HG03097 (cell line): ENCODE data around the gene MAP3K15.

ENCODE experiments used
- ATAC-seq: cut with Tn5 transposase; IDR thresholded peaks from one replicate; pipeline ENCODE4 v1.9.1; 2021; ENCODE audit not compliant: unreplicated experiment, low FRiP score

The MAP3K15 gene

DNA sequence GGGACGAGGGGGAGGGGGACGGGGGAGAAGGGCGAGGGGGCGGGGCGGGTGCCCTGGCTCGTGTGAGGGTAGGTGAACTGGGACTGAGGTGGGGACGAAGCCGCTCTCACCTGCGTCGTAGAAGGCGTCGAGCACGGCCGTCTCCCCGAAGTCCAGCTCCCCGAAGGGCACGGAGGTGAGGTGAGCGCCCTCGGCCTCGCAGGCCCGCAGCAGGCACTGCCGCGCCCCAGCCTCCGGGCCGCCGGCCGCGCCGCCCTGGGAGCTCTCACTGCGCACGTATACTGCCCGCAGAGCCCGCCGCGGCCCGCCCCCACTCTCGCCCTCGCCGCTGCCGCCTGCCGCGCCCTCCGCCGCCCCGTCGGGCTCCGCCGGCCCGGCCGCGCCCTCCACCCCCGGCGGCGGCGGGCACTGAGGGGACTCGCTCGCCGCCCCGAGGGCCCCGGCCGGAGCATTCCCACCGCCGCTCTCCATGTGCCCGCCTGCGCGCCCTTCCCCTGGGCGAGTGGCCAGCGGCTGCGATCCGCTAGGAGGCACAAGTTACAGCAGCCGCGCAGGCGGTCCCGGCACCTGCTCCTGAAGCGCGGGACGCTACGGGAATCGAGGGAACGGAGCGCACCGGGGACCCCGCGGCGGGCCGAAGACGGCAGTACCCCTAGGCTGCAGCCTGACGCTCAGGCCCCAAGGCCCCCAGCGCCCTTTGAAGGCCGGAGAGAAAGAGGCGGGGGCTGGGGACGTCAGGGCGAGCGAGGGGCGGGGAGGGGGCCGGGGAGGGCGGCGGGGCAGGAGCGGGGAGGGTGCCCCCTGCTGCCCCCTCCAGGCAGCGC is at the start of gene MAP3K15:
Gene MAP3K15, minus strand, starts transcription at position 718 of the 824 bp plus-strand sequence. Its CDS starts 247 bp downstream, at position 471.
- ATAC-seq = no peak

DNA sequence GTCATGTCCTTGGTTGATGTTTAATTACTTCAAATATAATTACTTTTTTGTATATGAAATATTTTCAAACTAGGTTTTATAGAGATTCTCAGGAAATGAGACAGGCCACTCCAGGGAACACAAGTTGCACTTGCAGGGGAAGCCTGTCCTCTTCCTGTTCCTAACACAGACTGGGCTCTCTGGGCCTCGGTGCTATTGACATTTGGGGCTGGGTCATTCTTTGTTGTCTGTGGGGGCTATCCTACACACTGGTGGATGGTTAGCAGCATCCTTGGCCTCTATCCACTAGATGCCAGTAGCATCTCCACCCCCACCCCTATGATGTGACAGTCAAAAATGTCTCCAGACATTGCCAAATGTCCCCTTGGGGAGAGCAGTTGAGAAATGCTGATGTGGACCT is 49.3 kb upstream of the MAP3K15 start:
- ATAC-seq = no peak

GRCh38 chrX:19563746-19564145 is 48.4 kb upstream of the MAP3K15 start:
- ATAC-seq = peak; percentile 32

DNA sequence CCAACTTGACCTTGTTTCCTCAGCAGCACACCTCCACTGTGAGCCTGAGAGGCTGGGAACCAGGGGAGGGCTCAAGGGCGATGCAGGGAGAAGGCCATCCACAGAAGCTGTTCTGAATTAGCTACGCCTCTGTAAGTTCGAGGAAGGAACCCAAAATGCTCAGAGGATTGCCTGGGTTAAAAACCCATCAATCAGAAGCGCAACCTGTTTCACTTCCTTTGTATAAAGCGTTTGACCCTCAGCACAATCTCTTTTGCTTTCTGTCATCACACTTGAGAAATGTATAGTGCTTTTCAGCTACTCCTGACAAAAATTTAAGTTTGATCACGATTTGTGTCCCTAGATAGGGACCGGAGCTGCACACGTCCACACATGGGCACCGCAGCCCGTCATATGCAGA is 48.0 kb upstream of the MAP3K15 start:
- ATAC-seq = peak; percentile 54

DNA sequence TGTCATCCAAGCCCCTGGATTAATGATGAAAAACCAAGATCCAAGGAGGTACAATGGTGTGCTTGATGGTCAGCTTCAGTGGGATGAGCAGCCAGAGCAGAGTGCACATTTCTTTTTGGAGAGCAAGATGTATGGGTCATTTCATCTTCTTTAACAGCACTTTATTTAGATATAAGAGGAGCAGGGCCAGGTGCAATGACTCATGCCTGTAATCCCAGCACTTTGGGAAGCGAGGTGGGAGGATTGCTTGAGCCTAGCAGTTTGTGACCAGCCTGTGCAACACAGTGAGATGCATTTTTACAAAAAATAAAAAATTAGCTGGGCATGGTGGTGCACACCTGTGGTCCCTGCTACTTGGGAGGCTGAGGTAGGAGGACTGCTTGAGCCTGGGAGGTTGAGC is 45.3 kb upstream of the MAP3K15 start:
- ATAC-seq = no peak

DNA sequence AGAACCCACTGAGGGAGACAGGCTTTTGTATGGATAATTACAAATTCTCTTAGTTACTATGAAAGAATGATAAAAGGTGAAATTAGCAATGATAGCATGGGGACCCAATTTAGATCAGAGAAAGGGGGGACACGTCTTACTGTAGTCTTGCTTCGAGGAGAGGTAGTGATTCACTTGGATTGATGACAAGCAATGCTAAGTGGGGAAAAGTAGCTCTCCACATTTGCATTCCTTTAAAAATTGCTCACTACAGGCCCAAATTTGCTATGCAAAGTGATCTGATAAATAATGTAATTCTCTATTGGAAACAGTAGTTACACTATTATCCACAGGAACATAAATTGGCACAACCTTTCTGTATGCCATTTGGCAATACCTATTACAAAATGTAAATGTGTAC is 42.5 kb upstream of the MAP3K15 start:
- ATAC-seq = no peak

DNA sequence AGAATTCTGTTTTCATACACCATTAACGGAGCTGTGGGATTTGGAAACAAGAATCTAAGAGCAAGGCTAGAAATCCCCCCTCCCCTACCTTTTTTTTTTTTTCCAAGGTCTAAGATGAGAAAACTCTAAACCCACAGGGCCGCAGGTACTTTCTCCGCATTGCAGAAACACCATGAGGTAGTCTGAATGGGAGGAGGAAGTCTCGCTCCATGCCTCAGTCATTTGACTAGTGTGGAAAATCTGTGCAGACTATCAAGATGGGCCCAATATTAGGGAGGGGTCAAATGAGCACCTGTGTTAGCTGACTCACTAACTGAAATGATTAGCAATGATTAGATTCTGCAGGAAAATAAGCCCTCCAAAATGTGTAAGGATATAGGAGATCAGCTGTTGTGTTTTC is 40.9 kb upstream of the MAP3K15 start:
- ATAC-seq = no peak

- ATAC-seq = no peak
Measured at GRCh38 chrX:19555683-19556082, 40.4 kb upstream of the MAP3K15 start.

GRCh38 chrX:19555236-19555635 is 39.9 kb upstream of the MAP3K15 start:
- no peak for ATAC-seq

GRCh38 chrX:19554786-19555185 is 39.5 kb upstream of the MAP3K15 start:
- ATAC-seq = no peak

DNA sequence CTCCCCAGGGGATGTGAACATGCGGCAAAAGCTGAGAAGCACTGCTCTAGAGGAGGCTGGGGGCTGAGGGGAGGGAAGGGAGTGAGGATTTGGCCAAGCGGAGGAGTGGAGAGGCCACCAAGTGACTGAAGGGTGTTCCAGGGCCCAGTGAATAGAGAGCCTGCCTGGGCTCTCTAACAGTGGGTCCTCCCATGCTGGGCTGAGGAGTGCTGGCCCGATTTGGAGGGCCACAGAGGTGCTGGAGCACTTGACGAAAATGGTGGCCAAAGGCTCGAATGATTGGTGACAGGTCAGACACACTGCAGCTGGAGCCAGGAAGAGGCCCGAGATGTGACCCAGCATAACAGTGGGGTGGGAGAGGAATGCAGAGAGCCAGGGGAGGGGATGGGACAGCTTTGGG is 37.5 kb upstream of the MAP3K15 start:
- ATAC-seq = no peak

- ATAC-seq = no peak
Measured at GRCh38 chrX:19549838-19550237, 34.5 kb upstream of the MAP3K15 start.

DNA sequence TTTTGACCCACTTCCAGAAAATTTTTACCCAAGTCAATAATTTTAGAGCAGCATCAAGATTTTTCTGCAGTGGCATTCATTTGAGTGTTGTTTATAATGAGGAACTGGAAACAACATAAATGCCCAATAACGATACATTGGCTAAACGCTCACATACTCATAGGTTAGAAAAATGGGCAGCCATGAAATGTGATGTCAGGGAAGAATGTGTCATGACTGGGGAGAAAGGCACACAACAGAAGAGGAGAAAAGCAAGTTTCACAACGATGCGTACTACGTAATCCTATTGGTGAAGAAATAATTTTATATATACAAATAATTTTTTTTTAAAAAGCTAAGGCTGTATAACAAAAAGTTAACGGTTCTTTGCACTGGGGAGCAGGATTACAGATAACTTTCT is 33.6 kb upstream of the MAP3K15 start:
- ATAC-seq = no peak

- ATAC-seq = no peak
Measured at GRCh38 chrX:19548279-19548678, 33.0 kb upstream of the MAP3K15 start.

GRCh38 chrX:19545651-19546050 is 30.3 kb upstream of the MAP3K15 start:
- no peak for ATAC-seq

- no peak for ATAC-seq
Measured at GRCh38 chrX:19544693-19545305, 29.5 kb upstream of the MAP3K15 start.

- ATAC-seq = no peak
Measured at GRCh38 chrX:19543951-19544381, 28.7 kb upstream of the MAP3K15 start.

GRCh38 chrX:19543020-19543715 is 27.9 kb upstream of the MAP3K15 start:
- no peak for ATAC-seq

- ATAC-seq = no peak
Measured at GRCh38 chrX:19541931-19542330, 26.6 kb upstream of the MAP3K15 start.

DNA sequence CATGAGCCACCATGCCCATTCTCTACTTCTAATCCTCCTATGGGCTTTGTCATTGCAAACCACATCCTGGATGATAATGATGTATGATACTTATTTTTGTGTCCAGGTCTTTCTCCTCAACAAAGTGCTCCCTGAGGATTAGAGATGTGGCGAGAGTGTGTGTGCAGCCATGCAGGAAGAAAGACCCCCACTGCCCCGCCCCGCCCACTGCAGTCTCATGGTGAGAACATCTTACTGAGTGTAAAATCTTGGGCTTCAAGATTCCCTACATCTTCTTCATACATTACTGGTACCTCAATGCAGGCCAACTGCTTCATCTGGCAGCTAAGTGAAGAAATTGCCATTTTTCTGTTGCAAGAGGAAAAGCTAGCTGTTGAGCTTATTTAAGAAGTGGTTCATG is 25.9 kb upstream of the MAP3K15 start:
- no peak for ATAC-seq

- no peak for ATAC-seq
Measured at GRCh38 chrX:19540076-19540475, 24.8 kb upstream of the MAP3K15 start.

DNA sequence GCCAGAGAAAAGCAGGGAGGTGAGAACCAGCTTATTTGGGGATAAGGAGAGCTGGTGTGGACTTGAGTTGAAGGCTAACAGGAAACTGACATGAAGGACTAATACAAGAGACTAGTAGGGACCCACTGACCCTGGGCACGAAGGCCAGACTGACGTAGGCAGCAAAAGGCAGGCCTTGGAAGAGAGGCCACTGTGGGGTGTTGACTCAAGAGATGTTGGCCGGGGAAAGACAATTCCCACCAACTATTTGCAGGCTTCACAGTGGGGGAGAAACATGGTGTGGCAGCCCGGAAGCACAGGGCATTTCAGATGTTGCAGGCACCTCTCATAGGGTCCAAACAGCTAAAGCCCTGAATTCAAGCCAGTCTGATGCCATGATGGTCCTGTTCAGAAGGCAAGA is 24.4 kb upstream of the MAP3K15 start:
- no peak for ATAC-seq
